Thymus (tissue), 11 donors: ENCODE data around the gene LDAH. TPM values are rescaled to one million over a fixed set of nuclear protein-coding genes. Genes with fewer than 3 reads are reported as not detected.

Experiments
- DNase-seq, 9 donors: peaks; one replicate each; pipeline ENCODE4 v3.0.0-alpha.2; 2013; ENCODE audit warnings: low spot score in 9 of 9, low read depth in 6 of 9, missing footprints in 1 of 9
- H3K27ac ChIP-seq, 2 donors: one replicate each; pipeline ENCODE4 v1.5.1; 2013; ENCODE audit warnings: control low read depth in 1 of 2, low read depth in 1 of 2, low read length in 1 of 2, mild to moderate bottlenecking in 1 of 2, moderate library complexity in 1 of 2
- H3K27me3 ChIP-seq, 2 donors: one replicate each; pipeline ENCODE4 v1.5.1; 2013; ENCODE audit warnings: low read length in 1 of 2; ENCODE audit not compliant: control insufficient read depth in 2 of 2, insufficient read depth in 1 of 2
- H3K36me3 ChIP-seq, 2 donors: one replicate each; pipeline ENCODE4 v1.5.1; 2013; ENCODE audit warnings: low read length in 1 of 2, mild to moderate bottlenecking in 1 of 2, moderate library complexity in 1 of 2; ENCODE audit not compliant: control insufficient read depth in 2 of 2, insufficient read depth in 2 of 2
- H3K4me1 ChIP-seq, 2 donors: one replicate each; pipeline ENCODE4 v1.5.1; 2013; ENCODE audit warnings: low read length in 2 of 2; ENCODE audit not compliant: control insufficient read depth in 2 of 2, insufficient read depth in 2 of 2
- H3K4me3 ChIP-seq, 2 donors: one replicate each; pipeline ENCODE4 v1.5.1; 2013; ENCODE audit warnings: low read length in 2 of 2, control low read depth in 1 of 2, mild to moderate bottlenecking in 1 of 2
- H3K9me3 ChIP-seq, 2 donors: one replicate each; pipeline ENCODE4 v1.5.1; 2013; ENCODE audit warnings: low read length in 1 of 2, mild to moderate bottlenecking in 1 of 2; ENCODE audit not compliant: control insufficient read depth in 2 of 2, insufficient read depth in 1 of 2
- WGBS: extraction: QIAGEN DNeasy Blood & Tissue Kit; methylation state at CpG from one replicate; pipeline ENCODE4 v1.1.7; 2013; 5-methylcytosine and 5-hydroxymethylcytosine counted together
- polyA plus RNA-seq: library from polyadenylated mRNA; stranded (reverse); fragments of 200-250 nt; gene quantifications from one replicate; pipeline ENCODE4 v1.2.3, GENCODE V29; 2013
- total RNA-seq: library from RNA; stranded (reverse); fragments of 120-200 nt; gene quantifications from one replicate; pipeline ENCODE4 v1.2.4, GENCODE V29; 2013
- donor health status: healthy.

Gene LDAH
- total and polyA plus RNA-seq, 2 donors, result 10.1 to 23.1 TPM

- WGBS, result 98% methylated on average over 6 of the region's 6 CpGs
- no peak overlapping the region for H3K4me3 ChIP-seq
- DNase-seq, result no peak
- H3K27me3 ChIP-seq, result no peaks in the 10 kb centered on the region
- H3K4me1 ChIP-seq, result no peaks in the 10 kb centered on the region
- no peak overlapping the region for H3K27ac ChIP-seq
- peaks cover 7 to 48% of the 10 kb centered on the region in 2 donors for H3K36me3 ChIP-seq
- no peaks in the 10 kb centered on the region for H3K9me3 ChIP-seq
These were observed 138.3 kb downstream of the LDAH start for GRCh38 chr2:20684581-20685063.

GRCh38 chr2:20682167-20682920 lies 140.6 kb downstream of the LDAH start:
- H3K27me3 ChIP-seq, result no peaks in the 10 kb centered on the region
- no peak for DNase-seq
- H3K9me3 ChIP-seq, result no peaks in the 10 kb centered on the region
- no peak overlapping the region for H3K27ac ChIP-seq
- H3K36me3 ChIP-seq, result peaks cover 7 to 43% of the 10 kb centered on the region in 2 donors
- 95% methylated on average over 7 of the region's 7 CpGs for WGBS
- H3K4me1 ChIP-seq, result no peaks in the 10 kb centered on the region
- no peak overlapping the region for H3K4me3 ChIP-seq

GRCh38 chr2:20680744-20681375 lies 142.0 kb downstream of the LDAH start:
- no peak overlapping the region for H3K4me3 ChIP-seq
- H3K27ac ChIP-seq, result no peak overlapping the region
- H3K4me1 ChIP-seq, result no peaks in the 10 kb centered on the region
- no peak for DNase-seq
- H3K36me3 ChIP-seq, result peaks cover 7 to 31% of the 10 kb centered on the region in 2 donors
- no peaks in the 10 kb centered on the region for H3K9me3 ChIP-seq
- WGBS, result 92% methylated on average over 10 of the region's 10 CpGs
- H3K27me3 ChIP-seq, result peaks cover 0 to 1% of the 10 kb centered on the region in 2 donors

GRCh38 chr2:20678780-20679179 lies 144.1 kb downstream of the LDAH start:
- WGBS, result 92% methylated on average over 2 of the region's 2 CpGs

GRCh38 chr2:20678086-20678395 lies 144.9 kb downstream of the LDAH start:
- WGBS, result 99% methylated on average over 1 of the region's 1 CpG

More at GRCh38 chr2:20678780-20679179, 144.1 kb downstream of the LDAH start:
- Histone ChIP-seq H3K27me3 (peaks cover under 1 to 22% of the 10 kb centered on the region in 2 donors), H3K4me3 (no peak overlapping the region), H3K36me3 (peaks cover 3 to 17% of the 10 kb centered on the region in 2 donors), H3K9me3 (no peaks in the 10 kb centered on the region), H3K27ac (no peak overlapping the region), H3K4me1 (no peaks in the 10 kb centered on the region)
- no peak for DNase-seq

GRCh38 chr2:20677301-20678085 lies 145.4 kb downstream of the LDAH start:
- WGBS, result 94% methylated on average over 15 of the region's 15 CpGs
- peaks cover 3 to 9% of the 10 kb centered on the region in 2 donors for H3K36me3 ChIP-seq
- peaks cover 4 to 35% of the 10 kb centered on the region in 2 donors for H3K27me3 ChIP-seq
- H3K4me1 ChIP-seq, result no peaks in the 10 kb centered on the region
- no peak for DNase-seq
- H3K9me3 ChIP-seq, result peaks cover 0 to under 1% of the 10 kb centered on the region in 2 donors
- H3K27ac ChIP-seq, result no peak overlapping the region
- no peak overlapping the region for H3K4me3 ChIP-seq

More at GRCh38 chr2:20678086-20678395, 144.9 kb downstream of the LDAH start:
- Histone ChIP-seq H3K4me3 (no peak overlapping the region), H3K36me3 (peaks cover 3 to 10% of the 10 kb centered on the region in 2 donors), H3K27ac (no peak overlapping the region), H3K27me3 (peaks cover 4 to 29% of the 10 kb centered on the region in 2 donors), H3K9me3 (no peaks in the 10 kb centered on the region), H3K4me1 (no peaks in the 10 kb centered on the region)
- no peak for DNase-seq

- Histone ChIP-seq H3K27me3 (peaks cover 9 to 44% of the 10 kb centered on the region in 2 donors), H3K4me1 (no peaks in the 10 kb centered on the region), H3K27ac (no peak overlapping the region), H3K9me3 (peaks cover 0 to 4% of the 10 kb centered on the region in 2 donors), H3K36me3 (peaks cover 0 to 8% of the 10 kb centered on the region in 2 donors), H3K4me3 (no peak overlapping the region)
- WGBS, result 92% methylated on average over 12 of the region's 12 CpGs
- DNase-seq, result no peak
These were observed 146.3 kb downstream of the LDAH start for GRCh38 chr2:20676353-20677215.

- Histone ChIP-seq H3K4me1 (no peaks in the 10 kb centered on the region), H3K4me3 (no peak overlapping the region), H3K27me3 (peaks cover 14 to 51% of the 10 kb centered on the region in 2 donors), H3K9me3 (peaks cover 0 to 4% of the 10 kb centered on the region in 2 donors), H3K27ac (no peak overlapping the region), H3K36me3 (peaks cover 0 to 2% of the 10 kb centered on the region in 2 donors)
- WGBS, result 68% methylated on average over 6 of the region's 6 CpGs
- DNase-seq, result peak in 2 of 9 donors; percentile 23 to 28
These were observed 147.1 kb downstream of the LDAH start for GRCh38 chr2:20675701-20676352.
